ENCODE results near the gene PLIN1. TPM values are rescaled to one million over a fixed set of nuclear protein-coding genes. Genes with fewer than 3 reads are reported as not detected.

PLIN1 gene
- total RNA-seq, 1 donor from 2014 or later = not detected

DNA sequence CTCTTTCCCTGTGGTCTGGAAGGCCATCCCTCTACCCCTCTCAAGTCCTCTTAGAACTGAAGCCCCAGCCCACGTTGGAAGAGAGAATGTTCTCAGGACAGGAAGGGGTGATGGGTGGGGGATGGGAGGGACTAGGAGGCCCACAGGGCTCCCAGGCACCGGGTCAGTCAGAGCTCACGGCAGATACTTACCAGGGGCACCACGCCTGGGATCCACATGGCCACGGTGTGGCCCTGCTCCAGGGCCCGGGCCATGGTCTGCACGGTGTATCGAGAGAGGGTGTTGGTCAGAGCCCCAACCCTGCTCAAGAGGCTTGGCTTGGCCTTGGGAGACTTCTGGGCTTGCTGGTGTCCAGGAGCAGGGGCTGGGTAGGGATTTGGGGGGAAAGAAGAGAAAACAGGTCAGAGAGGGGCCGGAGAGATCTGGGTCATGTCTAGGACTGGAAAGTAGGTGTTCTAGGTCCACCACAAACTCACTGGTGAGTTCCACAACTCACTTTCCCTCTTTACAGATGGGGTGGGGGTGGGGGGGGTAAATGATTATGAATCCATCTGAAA, 9.8 kb downstream of the PLIN1 start:
- Mint-ChIP-seq H3K27ac (no peak overlapping the region), H3K9me3 (no peaks in the 10 kb centered on the region), H3K4me3 (ENCODE audit: low read depth) (no peak overlapping the region), H3K27me3 (ENCODE audit: low read depth) (peaks cover 14% of the 10 kb centered on the region), H3K36me3 (ENCODE audit: low read depth) (no peaks in the 10 kb centered on the region), H3K4me1 (ENCODE audit: low read depth) (no peaks in the 10 kb centered on the region)
- intact Hi-C loops (cut with micrococcal nuclease) = no loop called here
- no peak for DNase-seq (ENCODE audit: low spot score)

DNA sequence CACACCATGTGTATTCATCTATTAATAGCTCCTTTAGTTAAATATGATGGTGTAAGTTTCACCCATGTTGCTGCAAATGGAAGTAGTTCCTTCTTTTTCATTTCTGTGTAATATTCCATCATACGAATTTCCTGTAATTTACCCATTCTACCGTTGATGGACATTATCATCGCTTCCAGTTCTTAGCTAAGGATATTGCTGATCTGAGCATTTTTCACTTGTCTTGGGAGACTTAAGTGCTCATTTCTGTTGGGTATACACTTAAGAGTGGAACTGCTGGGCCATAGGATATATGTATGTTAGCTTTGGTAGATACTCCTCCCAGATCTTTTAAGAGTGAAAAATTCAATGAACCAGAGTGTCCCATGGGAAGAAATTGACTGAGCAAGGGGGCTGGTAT, 11.0 kb downstream of the PLIN1 start:
- Mint-ChIP-seq H3K36me3 (ENCODE audit: low read depth) (no peaks in the 10 kb centered on the region), H3K27me3 (ENCODE audit: low read depth) (peaks cover 16% of the 10 kb centered on the region), H3K4me3 (ENCODE audit: low read depth) (no peak overlapping the region), H3K4me1 (ENCODE audit: low read depth) (no peaks in the 10 kb centered on the region), H3K9me3 (no peaks in the 10 kb centered on the region), H3K27ac (no peak overlapping the region)
- intact Hi-C loops (cut with micrococcal nuclease) = no loop called here
- no peak for DNase-seq (ENCODE audit: low spot score)

DNA sequence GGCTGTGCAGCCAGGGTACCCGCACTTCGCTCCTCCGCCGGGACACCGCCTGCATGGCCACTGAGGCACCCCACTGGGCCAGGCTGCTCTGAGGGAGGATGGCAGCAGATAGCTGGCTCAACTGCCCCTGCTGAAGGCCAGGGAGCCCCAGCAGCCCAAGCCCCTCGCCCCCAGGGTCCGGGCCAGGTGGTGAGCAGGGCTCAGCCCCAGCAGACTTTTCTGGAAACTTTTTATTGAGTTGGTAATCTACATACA, 11.5 kb downstream of the PLIN1 start:
- Mint-ChIP-seq H3K27ac (no peak overlapping the region), H3K4me3 (ENCODE audit: low read depth) (no peak overlapping the region), H3K4me1 (ENCODE audit: low read depth) (no peaks in the 10 kb centered on the region), H3K27me3 (ENCODE audit: low read depth) (peaks cover 19% of the 10 kb centered on the region), H3K36me3 (ENCODE audit: low read depth) (no peaks in the 10 kb centered on the region), H3K9me3 (no peaks in the 10 kb centered on the region)
- intact Hi-C loops (cut with micrococcal nuclease) = no loop called here
- DNase-seq (ENCODE audit: low spot score) = no peak

DNA sequence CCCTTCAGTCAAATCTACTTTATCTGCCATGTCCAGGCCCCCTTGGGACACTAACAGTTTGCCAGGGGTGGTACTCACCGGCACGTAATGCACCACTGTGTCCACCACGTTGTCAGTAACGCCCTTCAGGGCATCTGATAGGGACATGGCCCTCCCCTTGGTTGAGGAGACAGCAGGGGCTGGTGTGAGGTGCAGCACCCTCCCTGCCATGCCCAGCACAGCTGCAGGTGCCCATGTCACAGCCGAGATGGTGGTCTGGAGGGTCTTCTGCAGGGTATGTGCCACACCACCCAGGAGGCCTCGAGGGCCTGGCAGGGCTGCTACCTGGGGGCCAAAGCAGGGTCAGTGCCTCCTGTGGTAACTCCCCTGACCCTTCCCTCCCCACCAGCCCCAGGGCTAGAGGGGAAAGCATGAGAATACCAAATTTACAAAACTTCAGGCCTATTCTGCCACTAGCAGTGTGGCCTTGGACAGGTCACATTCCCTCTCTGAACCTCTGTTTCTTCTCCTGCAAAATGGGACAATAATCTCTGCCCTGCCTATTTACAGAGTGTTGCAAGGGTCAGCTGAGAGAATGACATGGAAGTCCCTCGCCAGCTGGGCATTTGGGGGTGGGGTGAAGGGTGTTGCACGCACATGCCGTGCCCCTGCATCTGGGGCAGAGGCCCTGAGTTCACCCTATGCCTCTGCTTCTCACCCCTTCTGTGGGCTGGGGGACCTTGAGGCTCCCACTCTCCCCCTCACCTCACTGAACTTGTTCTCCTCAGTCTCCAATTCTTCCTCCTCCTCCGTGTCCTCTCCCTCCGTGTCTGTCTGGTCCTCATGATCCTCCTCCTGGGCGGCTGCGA, 12.1 kb downstream of the PLIN1 start:
- Mint-ChIP-seq H3K9me3 (no peaks in the 10 kb centered on the region), H3K27me3 (ENCODE audit: low read depth) (peaks cover 23% of the 10 kb centered on the region), H3K27ac (no peak overlapping the region), H3K4me3 (ENCODE audit: low read depth) (no peak overlapping the region), H3K4me1 (ENCODE audit: low read depth) (no peaks in the 10 kb centered on the region), H3K36me3 (ENCODE audit: low read depth) (no peaks in the 10 kb centered on the region)
- intact Hi-C loops (cut with micrococcal nuclease) = no loop called here
- DNase-seq (ENCODE audit: low spot score) = no peak

DNA sequence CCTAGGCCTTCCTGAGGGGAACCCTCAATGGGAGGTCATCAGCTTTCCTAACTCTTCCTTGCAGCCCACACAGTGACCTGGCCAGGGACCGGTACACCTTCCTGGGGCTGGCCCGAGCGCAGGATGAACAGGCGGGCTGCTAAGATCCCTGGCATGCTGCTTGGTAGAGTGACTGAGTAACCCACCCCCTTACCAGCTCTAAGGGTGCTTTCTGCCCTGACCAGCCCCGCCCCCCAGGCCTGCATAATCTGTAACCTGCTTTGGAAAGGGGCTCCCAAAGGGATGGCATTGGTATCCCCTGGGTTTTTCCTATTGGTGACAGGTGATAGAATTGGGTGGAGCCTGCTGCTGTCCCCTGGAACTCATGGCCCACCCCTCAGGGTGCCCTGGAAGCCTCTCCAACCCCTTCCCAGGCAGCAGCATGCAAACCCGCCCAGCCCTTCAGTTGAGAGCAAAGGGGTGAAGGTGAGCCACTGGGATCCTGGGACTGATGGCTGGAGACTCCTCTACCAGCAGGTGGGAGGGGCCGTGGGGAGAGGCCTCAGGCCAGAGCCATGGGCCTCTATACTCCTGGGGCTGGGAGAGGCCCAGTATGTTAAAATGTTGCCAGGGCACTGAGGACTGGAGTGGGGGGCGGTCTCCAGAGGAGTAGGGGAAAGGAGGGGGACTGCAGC, 12.8 kb downstream of the PLIN1 start:
- Mint-ChIP-seq H3K9me3 (no peaks in the 10 kb centered on the region), H3K27me3 (ENCODE audit: low read depth) (peaks cover 25% of the 10 kb centered on the region), H3K4me1 (ENCODE audit: low read depth) (no peaks in the 10 kb centered on the region), H3K27ac (no peak overlapping the region), H3K4me3 (ENCODE audit: low read depth) (no peak overlapping the region), H3K36me3 (ENCODE audit: low read depth) (no peaks in the 10 kb centered on the region)
- DNase-seq (ENCODE audit: low spot score) = no peak
- intact Hi-C loops (cut with micrococcal nuclease) = no loop called here

DNA sequence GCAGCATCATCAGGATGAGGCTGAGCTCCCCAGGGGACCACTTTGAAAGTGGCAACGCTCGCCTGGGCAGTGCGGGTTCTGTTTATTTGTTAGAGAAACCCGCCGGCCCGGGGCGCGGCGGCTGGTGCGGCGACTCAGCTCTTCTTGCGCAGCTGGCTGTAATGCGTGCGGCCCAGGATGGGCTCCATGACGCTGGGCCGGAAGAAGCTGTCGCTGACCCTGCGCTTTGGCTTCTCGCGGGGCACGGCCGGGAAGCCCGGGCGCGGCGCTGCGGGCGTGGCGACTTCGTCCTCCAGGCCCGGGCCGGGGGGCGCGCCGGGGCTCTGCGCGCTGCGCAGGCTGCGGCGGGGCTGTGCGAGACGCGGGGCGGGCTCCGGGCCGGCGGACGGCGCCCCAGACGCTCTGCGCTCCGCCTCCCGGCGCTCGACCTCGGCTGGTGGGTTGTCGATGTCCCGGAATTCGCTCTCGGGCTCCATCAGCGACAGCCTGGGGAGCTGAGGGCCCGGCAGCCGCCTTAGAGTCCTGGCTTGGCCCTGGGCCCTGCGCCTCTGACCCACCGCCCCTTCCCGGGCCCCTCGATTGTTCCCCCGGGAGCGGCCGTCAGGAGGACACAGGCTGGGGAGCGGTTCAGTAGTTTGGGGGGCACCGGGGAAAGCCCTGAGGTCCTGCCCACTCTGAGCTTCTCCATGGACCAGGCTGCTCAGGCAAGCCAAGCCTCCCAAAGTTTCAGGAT, 13.6 kb downstream of the PLIN1 start:
- Mint-ChIP-seq H3K36me3 (ENCODE audit: low read depth) (no peaks in the 10 kb centered on the region), H3K27ac (no peak overlapping the region), H3K4me1 (ENCODE audit: low read depth) (no peaks in the 10 kb centered on the region), H3K9me3 (no peaks in the 10 kb centered on the region), H3K27me3 (ENCODE audit: low read depth) (peaks cover 30% of the 10 kb centered on the region), H3K4me3 (ENCODE audit: low read depth) (no peak overlapping the region)
- peak; percentile 12 for DNase-seq (ENCODE audit: low spot score)
- intact Hi-C loops (cut with micrococcal nuclease) = no loop called here

DNA sequence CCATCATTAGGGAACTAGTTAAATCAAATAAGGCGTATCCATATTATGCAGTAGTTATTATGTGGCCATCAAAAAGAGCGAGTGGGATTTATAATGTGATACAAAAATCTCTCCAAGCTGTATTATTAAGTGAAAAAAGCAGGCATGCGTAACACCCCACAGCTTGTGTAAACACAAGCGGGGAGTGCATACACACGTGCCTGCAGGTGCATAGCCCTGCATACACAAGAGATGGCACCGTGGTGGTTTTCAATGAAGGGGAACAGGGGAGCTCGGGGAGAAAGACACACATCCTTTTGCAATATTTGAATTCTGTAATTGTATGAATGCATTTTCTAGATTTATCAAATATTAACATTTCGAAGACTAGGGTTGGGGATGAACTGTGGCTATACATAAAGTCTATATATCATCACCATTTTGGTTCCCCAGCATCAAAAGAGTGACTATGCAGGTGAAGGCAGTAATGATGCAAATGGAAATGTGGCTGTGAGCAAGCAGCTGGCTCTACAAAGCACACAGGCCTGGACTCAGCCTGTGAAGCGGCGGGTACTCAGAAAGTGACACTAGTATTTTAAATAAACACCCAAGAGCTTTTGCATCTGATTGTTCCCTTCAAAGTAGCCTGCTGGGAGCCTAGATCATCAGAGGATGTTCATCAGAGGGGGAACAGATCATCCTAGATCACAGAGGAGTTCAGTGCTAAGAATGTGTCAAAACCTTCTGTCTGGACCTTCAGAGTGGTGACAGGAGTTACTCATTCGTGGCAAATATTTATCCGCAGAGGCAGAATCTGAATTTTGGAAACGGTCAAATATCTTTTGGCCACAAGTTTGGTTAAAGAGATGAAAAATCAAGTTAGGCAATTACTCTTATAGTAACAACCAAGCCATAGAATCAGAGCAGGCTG, 14.5 kb downstream of the PLIN1 start:
- no peak overlapping the region for H3K27ac Mint-ChIP-seq
- no peaks in the 10 kb centered on the region for H3K4me1 Mint-ChIP-seq (ENCODE audit: low read depth)
- H3K4me3 Mint-ChIP-seq (ENCODE audit: low read depth) = peak overlapping the region; percentile 48
- no peaks in the 10 kb centered on the region for H3K36me3 Mint-ChIP-seq (ENCODE audit: low read depth)
- intact Hi-C loops (cut with micrococcal nuclease) = no loop called here
- no peak for DNase-seq (ENCODE audit: low spot score)
- H3K9me3 Mint-ChIP-seq = no peaks in the 10 kb centered on the region
- peaks cover 35% of the 10 kb centered on the region for H3K27me3 Mint-ChIP-seq (ENCODE audit: low read depth)

DNA sequence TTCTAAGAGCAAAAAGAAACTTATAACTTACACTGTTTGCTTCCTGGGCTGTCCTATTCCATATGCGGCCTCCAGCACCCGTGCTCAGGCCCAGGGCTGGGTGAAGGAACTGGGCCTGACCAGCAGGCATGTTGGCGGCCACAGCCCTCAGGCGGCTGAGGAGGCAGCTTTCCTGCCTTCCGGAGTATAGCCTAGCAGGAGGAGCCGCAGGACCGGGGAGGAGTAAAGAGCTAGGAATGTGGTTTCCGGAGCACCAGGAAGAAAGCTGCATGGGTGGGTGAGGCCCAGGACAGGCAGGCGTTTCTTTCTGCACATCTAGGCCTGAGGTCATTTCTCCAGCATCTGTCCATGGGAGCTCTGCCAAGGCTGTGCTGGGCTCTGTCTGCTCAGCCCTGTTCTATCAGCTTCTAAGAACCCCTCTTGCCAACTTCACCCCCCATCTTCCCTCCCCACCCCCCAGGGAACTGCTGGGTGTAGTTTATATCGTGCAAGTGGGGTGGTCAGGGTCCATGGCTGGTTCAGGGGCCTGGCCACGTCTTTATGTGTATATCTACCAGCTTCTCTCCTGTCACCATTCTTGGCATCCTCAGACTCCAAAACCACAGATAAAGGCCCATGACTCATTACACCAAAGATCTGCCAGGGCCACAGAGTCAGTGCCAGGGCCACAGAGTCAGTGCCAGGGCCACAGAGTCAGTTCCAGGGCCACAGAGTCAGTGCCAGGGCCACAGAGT, 16.1 kb downstream of the PLIN1 start:
- Mint-ChIP-seq H3K27ac (no peak overlapping the region), H3K4me3 (ENCODE audit: low read depth) (no peak overlapping the region), H3K27me3 (ENCODE audit: low read depth) (peaks cover 48% of the 10 kb centered on the region), H3K9me3 (no peaks in the 10 kb centered on the region), H3K36me3 (ENCODE audit: low read depth) (no peaks in the 10 kb centered on the region), H3K4me1 (ENCODE audit: low read depth) (peaks cover 5% of the 10 kb centered on the region)
- intact Hi-C loops (cut with micrococcal nuclease) = no loop called here
- no peak for DNase-seq (ENCODE audit: low spot score)

DNA sequence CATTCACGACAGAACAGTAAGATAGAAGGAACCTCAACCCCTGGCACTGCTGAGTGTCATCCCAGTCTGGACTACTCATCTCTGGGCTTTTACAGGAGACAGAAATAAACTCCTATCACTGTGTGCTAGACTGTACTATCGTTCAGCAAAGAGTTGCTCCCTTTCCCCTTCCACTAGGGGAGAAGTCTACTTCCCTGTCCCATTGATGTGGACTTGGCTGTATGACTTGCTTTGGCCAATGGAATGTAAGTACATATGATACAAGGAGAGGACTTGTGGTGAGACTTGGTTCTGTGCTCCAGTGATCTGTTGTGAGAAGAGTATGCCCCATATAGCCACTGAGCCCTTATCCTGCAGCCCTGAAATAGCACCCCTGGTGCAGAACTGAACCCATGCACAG, 18.6 kb downstream of the PLIN1 start:
- Mint-ChIP-seq H3K27me3 (ENCODE audit: low read depth) (peaks cover 55% of the 10 kb centered on the region), H3K9me3 (no peaks in the 10 kb centered on the region), H3K36me3 (ENCODE audit: low read depth) (no peaks in the 10 kb centered on the region), H3K4me3 (ENCODE audit: low read depth) (no peak overlapping the region), H3K4me1 (ENCODE audit: low read depth) (peaks cover 18% of the 10 kb centered on the region), H3K27ac (no peak overlapping the region)
- no peak for DNase-seq (ENCODE audit: low spot score)
- intact Hi-C loops (cut with micrococcal nuclease) = no loop called here

DNA sequence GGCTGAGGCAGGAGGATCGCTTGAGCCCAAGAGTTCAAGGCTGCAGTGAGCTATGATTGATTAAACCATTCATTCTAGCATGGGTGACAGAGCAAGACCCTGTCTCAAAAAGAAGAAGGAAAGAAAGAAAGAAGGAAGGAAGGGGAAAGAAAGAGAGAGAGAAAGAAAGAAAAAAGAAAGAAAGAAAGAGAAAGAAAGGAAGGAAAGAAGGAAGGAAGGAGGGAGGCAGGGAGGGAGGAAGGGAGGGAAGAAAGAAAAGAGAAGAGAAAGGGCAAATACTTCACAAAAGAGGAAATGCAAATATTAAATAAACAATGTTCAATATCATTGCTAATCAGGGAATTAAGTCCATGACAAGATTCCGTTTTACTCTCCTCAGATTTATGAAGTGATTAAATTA, 19.9 kb downstream of the PLIN1 start:
- intact Hi-C loops (cut with micrococcal nuclease) = no loop called here
- peaks cover 54% of the 10 kb centered on the region for H3K27me3 Mint-ChIP-seq (ENCODE audit: low read depth)

DNA sequence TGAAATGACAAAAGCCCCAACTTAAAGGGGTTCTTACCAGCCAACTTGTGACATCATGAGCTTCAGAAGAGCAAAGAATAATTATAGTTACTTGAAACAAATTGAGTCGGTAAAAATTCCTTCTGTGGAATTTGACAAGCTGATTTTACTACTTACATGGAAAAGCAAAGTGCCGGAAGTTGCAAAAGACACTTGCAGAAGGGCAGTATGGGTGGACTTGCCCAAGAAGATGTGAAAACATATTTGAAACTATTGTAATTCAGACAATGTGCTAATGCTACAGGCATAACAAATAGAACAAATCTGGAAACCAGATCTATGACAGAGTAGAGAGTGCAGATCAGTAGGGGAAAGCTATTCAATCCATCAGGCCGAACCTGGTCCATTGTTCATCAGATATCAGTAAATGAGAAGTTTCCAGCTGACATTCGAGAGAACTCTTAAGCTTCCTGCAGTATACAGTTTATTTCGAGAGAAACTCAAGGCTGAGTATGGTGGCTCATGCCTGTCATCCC, 21.4 kb downstream of the PLIN1 start:
- Mint-ChIP-seq H3K27ac (no peak overlapping the region), H3K4me3 (ENCODE audit: low read depth) (no peak overlapping the region), H3K27me3 (ENCODE audit: low read depth) (peaks cover 61% of the 10 kb centered on the region), H3K9me3 (no peaks in the 10 kb centered on the region), H3K4me1 (ENCODE audit: low read depth) (peaks cover 25% of the 10 kb centered on the region), H3K36me3 (ENCODE audit: low read depth) (peaks cover 4% of the 10 kb centered on the region)
- DNase-seq (ENCODE audit: low spot score) = no peak
- intact Hi-C loops (cut with micrococcal nuclease) = no loop called here

More for the DNA sequence above, 19.9 kb downstream of the PLIN1 start:
- no peak overlapping the region for H3K27ac Mint-ChIP-seq
- no peak for DNase-seq (ENCODE audit: low spot score)
- H3K9me3 Mint-ChIP-seq = no peaks in the 10 kb centered on the region
- peaks cover 4% of the 10 kb centered on the region for H3K36me3 Mint-ChIP-seq (ENCODE audit: low read depth)
- H3K4me1 Mint-ChIP-seq (ENCODE audit: low read depth) = peaks cover 24% of the 10 kb centered on the region
- H3K4me3 Mint-ChIP-seq (ENCODE audit: low read depth) = no peak overlapping the region
